ENCODE results near the gene GPR108. TPM values are rescaled to one million over a fixed set of nuclear protein-coding genes. Genes with fewer than 3 reads are reported as not detected.

GPR108 gene
- total RNA-seq, 1 donor from 2014 or later = 58.2 TPM

GRCh38 chr19:6699935-6700334 lies 37.4 kb downstream of the GPR108 start:
- H3K4me3 ChIP-seq (ENCODE audit: low read depth, low read length) = no peak overlapping the region
- TF ChIP-seq CTCF (conservative IDR thresholded peaks at IDR 0.05; ENCODE audit: low read depth, low read length) = no peak
- DNase-seq (ENCODE audit: low read depth) = no peak

GRCh38 chr19:6697291-6697690 lies 40.1 kb downstream of the GPR108 start:
- DNase-seq (ENCODE audit: low read depth) = no peak
- no peak overlapping the region for H3K4me3 ChIP-seq (ENCODE audit: low read depth, low read length)
- no peak for TF ChIP-seq CTCF (conservative IDR thresholded peaks at IDR 0.05; ENCODE audit: low read depth, low read length)

- DNase-seq (ENCODE audit: low read depth) = no peak
- no peak for TF ChIP-seq CTCF (conservative IDR thresholded peaks at IDR 0.05; ENCODE audit: low read depth, low read length)
- H3K4me3 ChIP-seq (ENCODE audit: low read depth, low read length) = no peak overlapping the region
Observed at GRCh38 chr19:6696239-6696820, 41.0 kb downstream of the GPR108 start.

GRCh38 chr19:6694147-6694815 lies 43.1 kb downstream of the GPR108 start:
- TF ChIP-seq CTCF (conservative IDR thresholded peaks at IDR 0.05; ENCODE audit: low read depth, low read length) = no peak
- H3K4me3 ChIP-seq (ENCODE audit: low read depth, low read length) = no peak overlapping the region
- DNase-seq (ENCODE audit: low read depth) = no peak

GRCh38 chr19:6693681-6694080 lies 43.7 kb downstream of the GPR108 start:
- no peak for TF ChIP-seq CTCF (conservative IDR thresholded peaks at IDR 0.05; ENCODE audit: low read depth, low read length)
- H3K4me3 ChIP-seq (ENCODE audit: low read depth, low read length) = no peak overlapping the region
- DNase-seq (ENCODE audit: low read depth) = no peak

- no peak overlapping the region for H3K4me3 ChIP-seq (ENCODE audit: low read depth, low read length)
- DNase-seq (ENCODE audit: low read depth) = no peak
- TF ChIP-seq CTCF (conservative IDR thresholded peaks at IDR 0.05; ENCODE audit: low read depth, low read length) = no peak
Observed at GRCh38 chr19:6693056-6693471, 44.3 kb downstream of the GPR108 start.

GRCh38 chr19:6692027-6692426 lies 45.4 kb downstream of the GPR108 start:
- DNase-seq (ENCODE audit: low read depth) = no peak
- H3K4me3 ChIP-seq (ENCODE audit: low read depth, low read length) = no peak overlapping the region
- TF ChIP-seq CTCF (conservative IDR thresholded peaks at IDR 0.05; ENCODE audit: low read depth, low read length) = no peak
